HG03039 (cell line): ENCODE data around the gene OTUD4.
"Not testable (repeated sequence)": the region's sequence is repeated elsewhere in the genome, so short reads cannot be mapped to it uniquely, and the experiment has no call there.

Source experiments
- ATAC-seq: cut with Tn5 transposase; IDR thresholded peaks from one replicate; pipeline ENCODE4 v1.9.1; 2021; ENCODE audit warnings: mild to moderate bottlenecking, moderate library complexity; ENCODE audit not compliant: unreplicated experiment

Gene OTUD4

DNA sequence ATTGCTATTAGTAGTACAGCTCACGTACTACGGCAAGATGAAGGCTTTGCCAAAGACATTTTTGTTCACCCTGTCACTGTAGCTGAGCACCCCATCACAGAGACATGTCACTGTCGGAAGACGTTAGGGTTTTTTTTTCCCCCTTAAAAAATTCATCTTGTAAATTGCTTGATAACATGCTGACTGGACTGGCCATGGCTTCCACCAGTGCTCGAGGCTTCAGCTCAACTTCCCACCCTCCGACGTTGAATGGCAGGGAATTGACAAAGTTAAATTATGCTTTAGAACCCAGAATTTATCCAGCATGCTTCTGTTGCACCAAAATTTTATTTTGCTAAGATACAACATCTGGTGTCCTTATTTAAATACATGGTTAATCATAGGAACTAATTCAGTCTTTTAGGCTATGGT lies 707 bp upstream of the OTUD4 start:
- ATAC-seq, result no peak

- not testable (repeated sequence) for ATAC-seq
Measured at GRCh38 chr4:145179861-145180297, 510 bp downstream of the OTUD4 start.

DNA sequence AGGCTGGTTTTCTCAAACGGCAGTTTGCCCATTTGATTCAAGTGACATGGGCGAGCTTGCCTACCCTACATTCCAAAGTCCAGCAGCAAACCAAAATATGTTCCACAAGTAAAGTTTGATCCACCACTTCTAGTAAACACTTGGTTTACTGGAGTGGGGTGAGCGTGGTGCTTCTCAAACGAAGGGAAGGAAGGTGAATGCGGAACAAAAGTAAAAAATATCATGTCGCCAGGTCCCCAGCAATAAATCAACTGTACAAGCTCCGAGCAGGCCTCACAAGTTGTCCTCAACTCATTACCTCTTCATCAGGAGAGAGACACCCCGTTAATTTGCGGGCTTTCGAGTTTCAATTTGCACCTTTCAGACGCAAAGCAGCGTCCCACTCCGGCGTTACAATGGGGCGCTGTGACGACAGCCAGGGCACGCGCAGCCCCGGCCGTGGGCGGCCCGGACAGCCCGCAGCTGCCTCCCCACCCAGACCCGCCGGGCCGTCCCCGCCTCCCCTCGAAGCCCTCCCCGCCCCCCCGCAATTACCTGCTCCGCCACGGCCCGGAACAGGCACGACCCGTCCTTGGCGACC lies 1.0 kb downstream of the OTUD4 start:
- peak; percentile 30 for ATAC-seq

DNA sequence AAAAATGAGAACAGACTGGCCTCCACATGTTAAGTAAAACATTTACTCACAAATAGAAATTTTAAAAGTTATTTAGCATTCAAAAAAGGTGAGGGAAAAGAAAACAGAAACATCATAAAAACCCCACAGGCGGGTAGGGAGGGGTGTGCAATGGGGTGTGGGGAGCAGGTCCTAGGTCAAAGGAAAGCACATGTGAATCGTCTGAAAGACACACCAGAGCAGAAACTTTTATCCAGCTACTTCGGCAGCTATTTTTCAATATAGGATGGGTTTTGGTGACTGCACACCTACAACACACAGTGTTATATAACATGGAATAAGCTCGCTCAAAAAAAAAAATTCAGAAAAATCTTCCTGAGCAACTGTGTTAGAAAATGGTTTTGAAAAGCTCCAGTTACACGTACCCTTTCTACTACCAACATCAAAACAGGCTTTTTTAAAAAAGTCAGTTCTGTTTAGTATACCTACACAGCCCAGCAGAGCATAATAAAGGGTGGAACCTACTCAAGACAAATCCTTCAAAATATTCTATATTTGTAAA lies 1.6 kb downstream of the OTUD4 start:
- ATAC-seq, result no peak

- ATAC-seq, result no peak
Measured at GRCh38 chr4:145177906-145178538, 2.4 kb downstream of the OTUD4 start.

DNA sequence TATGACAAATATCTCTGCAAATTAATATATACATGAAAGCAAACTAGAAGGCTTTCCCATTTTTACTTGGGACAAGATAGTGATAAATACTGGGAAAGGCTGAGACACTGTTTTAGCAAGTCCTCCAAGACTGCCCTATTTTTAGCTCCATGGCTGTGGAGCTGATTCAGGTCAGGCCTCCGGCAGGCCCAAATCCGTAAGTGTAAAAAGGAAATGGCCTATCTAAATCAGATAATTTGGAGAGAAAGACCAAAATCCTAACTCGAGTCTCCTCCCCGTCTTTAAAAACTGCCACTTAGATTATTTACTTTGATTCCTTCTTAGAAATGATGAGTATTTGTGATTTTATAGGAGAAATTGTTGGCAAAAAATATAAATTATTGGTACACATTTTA lies 2.9 kb downstream of the OTUD4 start:
- no peak for ATAC-seq

DNA sequence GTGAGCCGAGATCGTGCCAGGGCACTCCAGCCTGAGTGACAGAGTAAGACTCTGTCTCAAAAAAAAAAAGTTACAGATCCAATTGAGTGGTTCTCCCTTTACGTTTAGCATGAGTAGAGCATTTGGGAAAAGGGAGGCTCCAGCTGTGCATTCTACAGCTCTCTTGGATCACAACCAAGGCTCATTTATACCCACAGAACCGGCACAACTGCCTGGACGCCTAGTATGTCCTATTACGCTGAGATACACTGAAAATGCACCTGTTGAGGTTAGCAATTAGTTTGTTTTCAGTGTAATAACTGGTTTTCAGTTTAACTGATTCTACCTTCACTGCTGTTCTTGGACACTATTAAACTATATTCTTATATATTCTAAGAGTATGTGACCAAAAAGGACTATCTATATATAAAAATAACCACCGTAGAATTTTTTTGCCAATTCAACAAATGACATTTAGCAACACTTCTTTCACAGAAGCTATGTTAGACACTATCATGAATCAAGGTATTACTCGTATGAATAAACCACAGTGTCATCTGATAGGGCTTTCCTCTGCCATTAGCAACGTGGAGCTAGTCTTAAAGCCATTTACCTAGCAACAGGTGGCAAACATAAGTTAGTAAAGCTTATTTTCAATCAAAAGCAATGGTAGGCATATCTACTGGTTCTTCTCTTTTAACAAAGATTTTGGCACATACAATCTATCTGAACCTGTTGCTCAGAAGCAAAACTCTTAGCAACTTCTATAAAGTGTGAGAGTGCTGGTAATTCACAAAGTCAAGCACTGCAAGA lies 3.6 kb downstream of the OTUD4 start:
- no peak for ATAC-seq

GRCh38 chr4:145171911-145172310 lies 8.5 kb downstream of the OTUD4 start:
- ATAC-seq, result no peak

DNA sequence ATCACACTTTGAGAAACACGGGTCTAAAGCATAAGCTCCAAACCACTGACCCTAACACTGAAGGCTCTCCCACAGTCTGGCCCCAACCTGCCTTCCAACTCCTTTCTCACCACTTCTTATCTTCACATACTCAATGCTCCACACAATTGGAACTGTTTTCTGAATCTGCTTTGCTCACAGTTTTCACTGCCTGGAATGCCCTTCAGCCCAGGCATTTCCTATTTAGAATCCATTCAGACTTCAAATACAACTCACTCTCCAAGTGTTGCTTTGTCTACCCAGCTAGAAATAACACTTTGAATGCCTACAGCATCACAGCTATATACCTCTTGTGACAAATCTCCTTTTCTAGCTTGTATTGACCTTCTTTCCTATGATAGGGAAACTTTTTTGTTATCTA lies 10.2 kb downstream of the OTUD4 start:
- no peak for ATAC-seq

DNA sequence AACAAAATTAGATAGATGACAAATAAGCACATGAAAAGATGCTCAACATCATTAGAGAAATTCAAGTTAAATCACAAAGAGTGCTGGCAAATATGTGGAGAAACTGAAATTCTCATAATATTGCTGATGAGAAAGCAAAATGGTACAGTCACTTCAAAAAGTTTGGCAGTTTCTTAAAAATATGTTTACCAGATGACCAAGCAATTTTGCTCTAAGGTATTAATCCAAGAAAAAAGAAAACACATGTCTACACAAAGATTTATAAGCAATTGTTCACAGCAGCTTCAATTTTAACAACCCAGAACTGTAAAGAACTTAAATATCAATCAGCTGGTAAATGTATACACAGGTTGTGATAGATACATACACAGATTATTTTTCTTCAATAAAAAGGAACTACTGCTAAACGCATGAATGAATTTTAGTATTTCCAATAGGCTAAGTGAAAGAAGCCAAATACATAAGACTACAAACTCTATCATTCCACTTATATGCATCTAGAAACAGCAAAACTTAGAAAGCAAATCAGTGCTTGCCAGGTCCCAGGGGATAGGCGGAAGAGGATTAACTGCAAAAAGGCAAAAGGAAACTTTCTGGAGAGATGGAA lies 11.7 kb downstream of the OTUD4 start:
- no peak for ATAC-seq

DNA sequence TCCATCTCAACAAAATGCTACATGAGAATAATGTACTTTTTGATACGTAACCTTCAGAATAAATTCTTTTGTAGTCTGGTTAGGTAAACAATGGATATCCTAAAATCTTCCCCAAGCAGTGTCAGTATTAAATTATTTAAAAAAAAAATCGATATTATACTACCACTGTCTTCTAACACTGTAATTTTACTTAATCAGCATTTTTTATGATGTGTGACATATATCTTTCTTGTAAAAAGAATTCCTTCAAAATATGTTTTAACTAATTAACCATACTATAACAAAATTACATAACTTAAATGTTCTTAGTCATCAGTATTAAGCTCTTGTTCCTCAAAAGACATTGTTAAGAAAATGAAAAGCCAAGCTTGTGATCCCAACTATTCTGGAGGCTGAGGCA lies 12.5 kb downstream of the OTUD4 start:
- no peak for ATAC-seq

DNA sequence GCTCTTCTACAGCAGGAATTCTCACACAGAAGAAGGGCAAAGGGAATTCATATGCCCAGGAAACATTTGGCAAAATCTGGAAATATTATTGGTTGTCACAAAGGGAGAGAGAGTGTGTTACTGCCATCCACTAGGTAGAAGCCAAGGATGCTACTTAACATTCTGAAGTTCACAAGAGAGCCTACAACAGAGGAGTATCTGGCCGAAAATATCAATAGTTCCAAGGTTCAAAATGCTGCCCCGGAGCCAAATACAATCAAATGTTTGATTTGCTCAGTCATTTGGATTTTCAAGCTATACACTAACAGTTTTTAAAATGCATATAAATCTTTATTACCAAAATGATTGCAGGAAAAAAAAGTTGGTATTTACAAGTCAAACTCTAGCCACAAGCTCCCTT lies 18.8 kb downstream of the OTUD4 start:
- no peak for ATAC-seq

DNA sequence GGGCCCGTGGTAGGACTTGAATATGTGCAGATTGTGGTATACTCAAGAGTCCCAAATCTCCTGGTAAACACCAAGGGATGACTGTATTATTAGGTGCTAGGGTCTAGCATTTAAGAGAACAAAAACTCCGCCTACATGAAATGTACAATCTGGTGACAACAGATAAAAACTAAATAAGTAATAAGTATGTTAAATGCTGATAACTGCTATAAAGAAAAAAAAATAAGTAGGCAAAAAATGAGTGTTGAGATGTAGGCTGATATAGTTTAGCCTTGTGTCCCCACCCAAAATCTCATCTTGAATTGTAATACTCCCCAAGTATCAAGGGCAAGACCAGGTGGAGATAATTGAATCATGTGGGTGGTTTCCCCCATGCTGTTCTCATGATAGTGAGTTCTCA lies 23.4 kb downstream of the OTUD4 start:
- no peak for ATAC-seq

- ATAC-seq, result no peak
Measured at GRCh38 chr4:145155268-145155870, 25.0 kb downstream of the OTUD4 start.

DNA sequence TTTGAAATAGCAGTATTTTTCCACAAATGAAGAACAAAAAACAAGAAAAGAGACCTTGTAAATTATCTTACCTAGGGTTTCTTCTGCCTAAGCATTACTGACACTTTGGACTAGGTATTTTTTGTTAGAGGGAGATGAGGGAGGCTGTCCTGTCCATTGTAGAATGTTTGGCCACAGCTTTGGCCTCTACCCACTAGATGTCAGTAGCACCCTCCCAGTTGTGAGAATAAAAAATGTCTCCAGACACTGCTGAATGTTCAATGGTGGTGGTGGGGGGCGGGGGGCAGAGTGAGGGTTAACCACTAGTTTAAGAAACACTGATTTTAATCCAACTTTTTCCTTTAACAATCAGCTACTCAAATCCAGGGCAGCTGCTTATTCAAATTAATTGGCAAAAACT lies 25.8 kb downstream of the OTUD4 start:
- ATAC-seq, result peak; percentile 77

GRCh38 chr4:145153904-145154298 lies 26.5 kb downstream of the OTUD4 start:
- no peak for ATAC-seq

DNA sequence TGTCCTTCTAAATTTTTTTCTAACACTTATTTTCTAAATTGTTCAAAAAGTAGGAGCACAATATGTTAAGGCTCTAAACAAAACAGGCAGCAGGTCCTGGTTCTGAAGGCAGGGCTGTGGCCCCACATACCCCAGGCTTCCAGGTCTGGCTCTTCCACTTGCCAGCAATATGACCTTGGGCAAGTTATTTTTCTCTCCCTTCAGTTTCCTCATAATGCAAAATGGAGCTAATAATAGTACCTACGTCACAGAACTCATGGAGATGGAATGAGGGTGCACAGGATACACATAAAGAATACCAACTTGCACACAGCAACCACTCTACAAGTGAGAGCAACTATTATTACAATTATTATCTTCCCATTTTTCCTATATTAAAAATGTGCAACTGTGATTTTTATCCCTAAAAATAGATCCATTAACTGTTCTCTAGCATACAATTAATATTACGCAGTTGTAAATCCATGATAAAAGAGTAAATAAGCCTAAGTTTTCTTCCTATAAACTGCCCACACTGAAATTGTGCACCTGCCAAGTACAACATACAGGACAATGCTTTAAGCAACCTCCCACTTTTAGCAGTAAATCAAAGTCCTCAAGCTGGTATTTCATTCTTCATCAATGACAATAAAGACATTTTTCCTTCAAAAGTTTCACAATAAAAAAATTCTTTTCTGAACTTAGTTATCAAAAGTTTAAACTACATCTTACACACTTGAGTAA lies 27.0 kb downstream of the OTUD4 start:
- no peak for ATAC-seq

DNA sequence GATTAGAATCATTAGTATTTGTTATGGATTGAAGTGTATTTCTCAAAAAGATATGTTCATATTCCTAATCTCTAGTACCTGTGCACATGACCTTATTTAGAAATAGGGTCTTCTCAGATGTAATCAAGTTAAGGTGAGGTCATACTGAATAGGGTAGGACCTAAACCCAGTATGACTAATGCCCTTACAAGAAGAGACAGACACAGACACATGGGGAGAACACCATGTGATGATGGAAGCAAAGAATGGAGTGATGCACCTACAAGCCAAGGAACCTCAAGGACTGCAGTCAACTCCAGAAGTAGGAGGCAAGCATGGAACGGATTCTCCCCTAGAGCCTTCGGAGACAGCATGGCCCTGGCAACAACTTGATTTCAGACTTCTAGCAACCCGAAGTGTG lies 31.4 kb downstream of the OTUD4 start:
- no peak for ATAC-seq

- not testable (repeated sequence) for ATAC-seq
Measured at GRCh38 chr4:145136219-145136618, 44.2 kb downstream of the OTUD4 start.

- ATAC-seq, result peak; percentile 73
Measured at GRCh38 chr4:145132511-145133098, 47.8 kb downstream of the OTUD4 start.
